BJ (cell line): ENCODE results near the gene LIMD2. TPM values are rescaled to one million over a fixed set of nuclear protein-coding genes. Genes with fewer than 3 reads are reported as not detected.

ENCODE experiments used
- CTCF ChIA-PET: fragments of 350-600 bp; formaldehyde crosslinking; extraction: SDS; loops from one replicate; lab custom pipeline; 2021; ENCODE audit warnings: antibody characterized with exemption, inconsistent platforms; lab: Yijun Ruan, JAX
- POLR2A ChIA-PET: fragments of 300-600 bp; sonication (Branson Sonifier 250); formaldehyde crosslinking; extraction: SDS; loops from one replicate; lab custom pipeline; 2021; ENCODE audit warnings: antibody characterized with exemption; lab: Charles Lee
- DNase-seq: peaks from one replicate; pipeline ENCODE4 v3.0.0-alpha.2; 2011; ENCODE audit warnings: low read depth
- H3K27me3 ChIP-seq: 2 replicates; pipeline ENCODE4 v1.6.0; 2011; ENCODE audit warnings: low read length; ENCODE audit not compliant: control insufficient read depth, insufficient read depth
- H3K36me3 ChIP-seq: 2 replicates; pipeline ENCODE4 v1.5.1; 2011; ENCODE audit warnings: low read length; ENCODE audit not compliant: control insufficient read depth, insufficient read depth
- H3K4me3 ChIP-seq: 2 replicates; pipeline ENCODE4 v1.5.1; 2011; ENCODE audit warnings: low read depth, mild to moderate bottlenecking, control low read depth, low read length
- CTCF ChIP-seq: IDR thresholded peaks from 2 replicates; pipeline ENCODE4 v1.5.1; 2011; ENCODE audit warnings: low read depth, mild to moderate bottlenecking, control low read depth, inconsistent platforms, low read length, moderate library complexity; ENCODE audit not compliant: insufficient read depth
- polyA plus RNA-seq: library from polyadenylated mRNA; depleted of rRNA; stranded (reverse); fragments of >200 nt; gene quantifications from 2 replicates; pipeline ENCODE4 v1.2.3, GENCODE V29; 2011

Gene LIMD2
- polyA plus RNA-seq, 1 experiment = 13.8 TPM

- POLR2A ChIA-PET = interaction anchor here (0.5 to 0.6 kb wide), 2 partner anchors 16 to 414 kb away, joined by 3 to 4 read pairs; no protein-coding TSS in a partner anchor
- no peak for DNase-seq
- TF ChIP-seq CTCF = no peak
- H3K36me3 ChIP-seq = peaks cover 17% of the 10 kb centered on the region
- no peaks in the 10 kb centered on the region for H3K27me3 ChIP-seq
- CTCF ChIA-PET = interaction anchor here (1.6 to 2.3 kb wide), 3 partner anchors 11 to 20 kb away, joined by 3 to 10 read pairs (median 3); no protein-coding TSS in a partner anchor
- H3K4me3 ChIP-seq = no peak overlapping the region
Measured at GRCh38 chr17:63694229-63694949, 5.5 kb downstream of the LIMD2 start.

GRCh38 chr17:63693411-63694113 lies 6.4 kb downstream of the LIMD2 start:
- no peak for TF ChIP-seq CTCF
- no peak for DNase-seq
- peaks cover 17% of the 10 kb centered on the region for H3K36me3 ChIP-seq
- no peaks in the 10 kb centered on the region for H3K27me3 ChIP-seq
- H3K4me3 ChIP-seq = no peak overlapping the region
- ChIA-PET CTCF (interaction anchor here (0.8 to 2.3 kb wide), 5 partner anchors 9 to 18 kb away, joined by 3 to 10 read pairs (median 3); no protein-coding TSS in a partner anchor), POLR2A (interaction anchor here (0.5 kb wide), 1 partner anchor 413 kb away, joined by 4 read pairs; no protein-coding TSS in a partner anchor)

- ChIA-PET CTCF (interaction anchor here (1.3 to 2.3 kb wide), 3 partner anchors 10 to 17 kb away, joined by 3 to 10 read pairs (median 3); no protein-coding TSS in a partner anchor), POLR2A (no interaction called here)
- no peak for TF ChIP-seq CTCF
- H3K4me3 ChIP-seq = no peak overlapping the region
- DNase-seq = no peak
- H3K27me3 ChIP-seq = no peaks in the 10 kb centered on the region
- H3K36me3 ChIP-seq = peaks cover 19% of the 10 kb centered on the region
Measured at GRCh38 chr17:63692195-63692816, 7.6 kb downstream of the LIMD2 start.

- CTCF ChIA-PET = no interaction called here
- POLR2A ChIA-PET = no interaction called here
- no peak for TF ChIP-seq CTCF
- no peaks in the 10 kb centered on the region for H3K27me3 ChIP-seq
- no peak overlapping the region for H3K4me3 ChIP-seq
- DNase-seq = no peak
- peaks cover 20% of the 10 kb centered on the region for H3K36me3 ChIP-seq
Measured at GRCh38 chr17:63689479-63689878, 10.4 kb downstream of the LIMD2 start.
